Neural cell (in vitro differentiated cells): ENCODE data around the gene DNAJC15. TPM values are rescaled to one million over a fixed set of nuclear protein-coding genes. Genes with fewer than 3 reads are reported as not detected.

ENCODE experiments used
- H2AFZ ChIP-seq: fragments of 200-600, 300-800 bp; sonication (generic), shearing (Covaris generic); 2 replicates; pipeline ENCODE4 v1.6.0; 2014; ENCODE audit warnings: low read depth, mild to moderate bottlenecking, antibody characterized with exemption, low read length, moderate library complexity
- H3F3A ChIP-seq: fragments of 200-600 bp; shearing (Covaris generic); 2 replicates; pipeline ENCODE4 v1.6.1; 2016; ENCODE audit warnings: mild to moderate bottlenecking, moderate library complexity, mixed read lengths, antibody characterized with exemption, low read length; ENCODE audit not compliant: insufficient read depth, poor library complexity, severe bottlenecking
- H3K27ac ChIP-seq: fragments of 200-600, 300-800 bp; sonication (generic), shearing (Covaris generic); 2 replicates; pipeline ENCODE4 v1.5.1; 2014; ENCODE audit warnings: mild to moderate bottlenecking, low read length, moderate library complexity
- H3K27me3 ChIP-seq: fragments of 300-800, 200-600 bp; sonication (generic), shearing (Covaris generic); 2 replicates; pipeline ENCODE4 v1.6.0; 2014; ENCODE audit warnings: mild to moderate bottlenecking, low read depth, low read length, moderate library complexity; ENCODE audit not compliant: insufficient read depth
- H3K36me3 ChIP-seq: fragments of 300-800, 200-600 bp; sonication (generic), shearing (Covaris generic); 2 replicates; pipeline ENCODE4 v1.5.1; 2014; ENCODE audit warnings: mild to moderate bottlenecking, antibody characterized with exemption, low read length, moderate library complexity; ENCODE audit not compliant: insufficient read depth
- H3K4me2 ChIP-seq: fragments of 300-800, 200-600 bp; sonication (generic), shearing (Covaris generic); 2 replicates; pipeline ENCODE4 v1.6.0; 2014; ENCODE audit warnings: mild to moderate bottlenecking, low read length
- H3K4me3 ChIP-seq: fragments of 300-800, 200-600 bp; sonication (generic), shearing (Covaris generic); 2 replicates; pipeline ENCODE4 v1.5.1; 2014; ENCODE audit warnings: mild to moderate bottlenecking, low read length, moderate library complexity
- H3K79me2 ChIP-seq: fragments of 200-600 bp; shearing (Covaris generic); replicated peaks from 2 replicates; pipeline ENCODE4 v1.6.0; 2014; ENCODE audit warnings: mild to moderate bottlenecking, low read length, moderate library complexity; ENCODE audit not compliant: insufficient read depth
- H3K9ac ChIP-seq: fragments of 300-800, 200-600 bp; sonication (generic), shearing (Covaris generic); 2 replicates; pipeline ENCODE4 v1.6.1; 2016; ENCODE audit warnings: mild to moderate bottlenecking, low read length, mixed read lengths
- H3K9me2 ChIP-seq: fragments of 200-600 bp; shearing (Covaris generic); 2 replicates; pipeline ENCODE4 v1.6.1; 2016; ENCODE audit warnings: mild to moderate bottlenecking, low read length, mixed read lengths; ENCODE audit not compliant: insufficient read depth
- H3K9me3 ChIP-seq: fragments of 200-600, 300-800 bp; sonication (generic), shearing (Covaris generic); 2 replicates; pipeline ENCODE4 v1.6.1; 2016; ENCODE audit warnings: mild to moderate bottlenecking, mixed run types, low read length, moderate library complexity, mixed read lengths
- H4K20me1 ChIP-seq: fragments of 200-600 bp; shearing (Covaris generic); 2 replicates; pipeline ENCODE4 v1.6.1; 2016; ENCODE audit warnings: mild to moderate bottlenecking, mixed run types; ENCODE audit not compliant: insufficient read depth
- EP300 ChIP-seq: fragments of 450-650 bp; conservative IDR thresholded peaks from 2 replicates; pipeline ENCODE4 v1.6.1; 2014; ENCODE audit warnings: antibody characterized with exemption, mild to moderate bottlenecking, moderate library complexity; ENCODE audit not compliant: poor library complexity, severe bottlenecking
- EZH2 ChIP-seq: fragments of 200-600, 300-800 bp; shearing (Covaris generic), sonication (generic); IDR thresholded peaks from 2 replicates; pipeline ENCODE4 v1.6.1; 2014; ENCODE audit warnings: antibody characterized with exemption, low read length, borderline replicate concordance, mild to moderate bottlenecking; ENCODE audit not compliant: insufficient read depth, poor library complexity, severe bottlenecking
- MXI1 ChIP-seq: fragments of 450-650 bp; conservative IDR thresholded peaks from 2 replicates; pipeline ENCODE4 v1.6.1; 2014; ENCODE audit warnings: antibody characterized with exemption, mild to moderate bottlenecking; ENCODE audit not compliant: poor library complexity, severe bottlenecking
- POLR2AphosphoS5 ChIP-seq: IDR thresholded peaks from 2 replicates; pipeline ENCODE4 v1.6.1; 2012
- RAD21 ChIP-seq: fragments of 450-650 bp; conservative IDR thresholded peaks from 2 replicates; pipeline ENCODE4 v1.6.1; 2014; ENCODE audit warnings: antibody characterized with exemption, mild to moderate bottlenecking, moderate library complexity
- SMC3 ChIP-seq: fragments of 450-650 bp; conservative IDR thresholded peaks from 2 replicates; pipeline ENCODE4 v1.6.1; 2014; ENCODE audit warnings: antibody characterized with exemption, mild to moderate bottlenecking, moderate library complexity; ENCODE audit not compliant: poor library complexity
- TAF1 ChIP-seq: IDR thresholded peaks from 2 replicates; pipeline ENCODE4 v1.6.1; 2012; ENCODE audit warnings: low read depth
- polyA plus RNA-seq: library from polyadenylated mRNA; depleted of rRNA; stranded (reverse); fragments of >200 nt; gene quantifications from 2 replicates; pipeline ENCODE4 v1.2.3, GENCODE V29; 2014
- TF ChIP-seq, protein P1 (sequence below): IDR thresholded peaks from 2 replicates; pipeline ENCODE4 v1.6.1; 2012; ENCODE audit warnings: borderline replicate concordance
- TF ChIP-seq, protein P2 (sequence below): fragments of 450-650 bp; IDR thresholded peaks from 2 replicates; pipeline ENCODE4 v1.5.1; 2014; ENCODE audit warnings: antibody characterized with exemption, mild to moderate bottlenecking, moderate library complexity; ENCODE audit not compliant: poor library complexity, severe bottlenecking

DNAJC15 gene
- polyA plus RNA-seq, 1 donor from 2014 or later, result 0.84 TPM

GRCh38 chr13:43146400-43146799, 123.0 kb downstream of the DNAJC15 start:
- Histone ChIP-seq H2AFZ (no peak overlapping the region), H3K79me2 (no peaks in the 10 kb centered on the region), H3K9me3 (no peaks in the 10 kb centered on the region), H3K4me2 (no peak overlapping the region), H3K4me3 (no peak overlapping the region), H3K27ac (no peak overlapping the region), H3K36me3 (no peaks in the 10 kb centered on the region), H3F3A (no peaks in the 10 kb centered on the region), H3K9ac (no peak overlapping the region), H3K9me2 (no peaks in the 10 kb centered on the region), H4K20me1 (no peaks in the 10 kb centered on the region), H3K27me3 (no peaks in the 10 kb centered on the region)
- TF ChIP-seq EP300 (no peak), EZH2 (no peak), SMC3 (no peak), RAD21 (no peak), MXI1 (no peak), TAF1 (no peak), POLR2AphosphoS5 (no peak)
- TF ChIP-seq, protein P1, sequence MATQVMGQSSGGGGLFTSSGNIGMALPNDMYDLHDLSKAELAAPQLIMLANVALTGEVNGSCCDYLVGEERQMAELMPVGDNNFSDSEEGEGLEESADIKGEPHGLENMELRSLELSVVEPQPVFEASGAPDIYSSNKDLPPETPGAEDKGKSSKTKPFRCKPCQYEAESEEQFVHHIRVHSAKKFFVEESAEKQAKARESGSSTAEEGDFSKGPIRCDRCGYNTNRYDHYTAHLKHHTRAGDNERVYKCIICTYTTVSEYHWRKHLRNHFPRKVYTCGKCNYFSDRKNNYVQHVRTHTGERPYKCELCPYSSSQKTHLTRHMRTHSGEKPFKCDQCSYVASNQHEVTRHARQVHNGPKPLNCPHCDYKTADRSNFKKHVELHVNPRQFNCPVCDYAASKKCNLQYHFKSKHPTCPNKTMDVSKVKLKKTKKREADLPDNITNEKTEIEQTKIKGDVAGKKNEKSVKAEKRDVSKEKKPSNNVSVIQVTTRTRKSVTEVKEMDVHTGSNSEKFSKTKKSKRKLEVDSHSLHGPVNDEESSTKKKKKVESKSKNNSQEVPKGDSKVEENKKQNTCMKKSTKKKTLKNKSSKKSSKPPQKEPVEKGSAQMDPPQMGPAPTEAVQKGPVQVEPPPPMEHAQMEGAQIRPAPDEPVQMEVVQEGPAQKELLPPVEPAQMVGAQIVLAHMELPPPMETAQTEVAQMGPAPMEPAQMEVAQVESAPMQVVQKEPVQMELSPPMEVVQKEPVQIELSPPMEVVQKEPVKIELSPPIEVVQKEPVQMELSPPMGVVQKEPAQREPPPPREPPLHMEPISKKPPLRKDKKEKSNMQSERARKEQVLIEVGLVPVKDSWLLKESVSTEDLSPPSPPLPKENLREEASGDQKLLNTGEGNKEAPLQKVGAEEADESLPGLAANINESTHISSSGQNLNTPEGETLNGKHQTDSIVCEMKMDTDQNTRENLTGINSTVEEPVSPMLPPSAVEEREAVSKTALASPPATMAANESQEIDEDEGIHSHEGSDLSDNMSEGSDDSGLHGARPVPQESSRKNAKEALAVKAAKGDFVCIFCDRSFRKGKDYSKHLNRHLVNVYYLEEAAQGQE, result no peak
- TF ChIP-seq, protein P2, sequence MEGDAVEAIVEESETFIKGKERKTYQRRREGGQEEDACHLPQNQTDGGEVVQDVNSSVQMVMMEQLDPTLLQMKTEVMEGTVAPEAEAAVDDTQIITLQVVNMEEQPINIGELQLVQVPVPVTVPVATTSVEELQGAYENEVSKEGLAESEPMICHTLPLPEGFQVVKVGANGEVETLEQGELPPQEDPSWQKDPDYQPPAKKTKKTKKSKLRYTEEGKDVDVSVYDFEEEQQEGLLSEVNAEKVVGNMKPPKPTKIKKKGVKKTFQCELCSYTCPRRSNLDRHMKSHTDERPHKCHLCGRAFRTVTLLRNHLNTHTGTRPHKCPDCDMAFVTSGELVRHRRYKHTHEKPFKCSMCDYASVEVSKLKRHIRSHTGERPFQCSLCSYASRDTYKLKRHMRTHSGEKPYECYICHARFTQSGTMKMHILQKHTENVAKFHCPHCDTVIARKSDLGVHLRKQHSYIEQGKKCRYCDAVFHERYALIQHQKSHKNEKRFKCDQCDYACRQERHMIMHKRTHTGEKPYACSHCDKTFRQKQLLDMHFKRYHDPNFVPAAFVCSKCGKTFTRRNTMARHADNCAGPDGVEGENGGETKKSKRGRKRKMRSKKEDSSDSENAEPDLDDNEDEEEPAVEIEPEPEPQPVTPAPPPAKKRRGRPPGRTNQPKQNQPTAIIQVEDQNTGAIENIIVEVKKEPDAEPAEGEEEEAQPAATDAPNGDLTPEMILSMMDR, result no peak

- no peaks in the 10 kb centered on the region for H3K79me2 ChIP-seq
- no peaks in the 10 kb centered on the region for H3F3A ChIP-seq
- H3K27me3 ChIP-seq, result no peaks in the 10 kb centered on the region
- no peak overlapping the region for H3K27ac ChIP-seq
- no peaks in the 10 kb centered on the region for H3K9me3 ChIP-seq
- H3K4me3 ChIP-seq, result no peak overlapping the region
- no peak overlapping the region for H3K9ac ChIP-seq
- no peaks in the 10 kb centered on the region for H3K9me2 ChIP-seq
- H4K20me1 ChIP-seq, result no peaks in the 10 kb centered on the region
- no peak overlapping the region for H3K4me2 ChIP-seq
- no peaks in the 10 kb centered on the region for H3K36me3 ChIP-seq
- TF ChIP-seq EZH2, result no peak
- no peak for TF ChIP-seq TAF1
- no peak for TF ChIP-seq POLR2AphosphoS5
- TF ChIP-seq, protein P2, result no peak
- TF ChIP-seq, protein P1, result no peak
- no peak for TF ChIP-seq MXI1
- no peak for TF ChIP-seq RAD21
- no peak for TF ChIP-seq SMC3
- no peak for TF ChIP-seq EP300
- no peak overlapping the region for H2AFZ ChIP-seq
These were observed 127.2 kb downstream of the DNAJC15 start for GRCh38 chr13:43150369-43151207.
